Mucosa of rectum (tissue), 2 donors: ENCODE data around the gene NPM3.
"Not testable (repeated sequence)": the region's sequence is repeated elsewhere in the genome, so short reads cannot be mapped to it uniquely, and the experiment has no call there.

Source experiments
- H3K27ac ChIP-seq, 2 donors: one replicate each; pipeline ENCODE4 v1.7.0; 2013; ENCODE audit warnings: inconsistent platforms in 2 of 2, low read depth in 2 of 2, low read length in 2 of 2
- H3K27me3 ChIP-seq, 2 donors: one replicate each; pipeline ENCODE4 v1.7.0; 2013; ENCODE audit warnings: low read length in 2 of 2; ENCODE audit not compliant: control insufficient read depth in 2 of 2, insufficient read depth in 2 of 2
- H3K36me3 ChIP-seq, 2 donors: one replicate each; pipeline ENCODE4 v1.7.0; 2013; ENCODE audit warnings: low read length in 2 of 2; ENCODE audit not compliant: control insufficient read depth in 2 of 2, insufficient read depth in 2 of 2
- H3K4me1 ChIP-seq, 2 donors: one replicate each; pipeline ENCODE4 v1.7.0; 2013; ENCODE audit warnings: low read length in 2 of 2, mild to moderate bottlenecking in 1 of 2; ENCODE audit not compliant: control insufficient read depth in 2 of 2, insufficient read depth in 2 of 2
- H3K4me3 ChIP-seq, 2 donors: one replicate each; pipeline ENCODE4 v1.7.0; 2013; ENCODE audit warnings: low read length in 2 of 2
- H3K9ac ChIP-seq, 2 donors: one replicate each; pipeline ENCODE4 v1.7.0; 2013; ENCODE audit warnings: low read length in 2 of 2, low read depth in 1 of 2, mild to moderate bottlenecking in 1 of 2
- H3K9me3 ChIP-seq, 2 donors: one replicate each; pipeline ENCODE4 v1.7.0; 2013; ENCODE audit warnings: low read length in 2 of 2; ENCODE audit not compliant: control insufficient read depth in 2 of 2
- donor health status: healthy.
- donor health status: Normal muscosa, but diverticular disease.

NPM3 gene

DNA sequence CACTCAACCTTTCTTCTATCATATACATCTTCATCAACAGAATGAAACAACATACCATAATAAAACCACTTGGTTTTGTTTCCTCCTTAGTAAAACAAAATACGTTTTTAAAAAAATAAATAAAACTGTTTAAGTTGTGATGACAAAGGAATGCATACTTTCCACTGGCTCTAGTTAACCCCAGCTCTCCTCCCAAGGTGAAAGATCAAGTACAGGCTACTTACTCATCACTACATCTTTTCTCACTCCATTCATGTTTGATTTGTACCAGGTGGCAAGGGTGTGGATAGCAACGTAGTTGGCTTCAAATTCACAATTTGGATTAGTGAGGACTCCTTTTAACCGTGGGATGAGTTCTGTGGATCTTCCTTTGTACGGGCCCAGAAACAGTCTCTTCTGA, 20.3 kb upstream of the NPM3 start:
- no peaks in the 10 kb centered on the region for H3K4me1 ChIP-seq
- H3K36me3 ChIP-seq, result peaks cover 58 to 79% of the 10 kb centered on the region in 2 donors
- no peak overlapping the region for H3K4me3 ChIP-seq
- H3K9ac ChIP-seq, result no peak overlapping the region
- no peaks in the 10 kb centered on the region for H3K27me3 ChIP-seq
- H3K27ac ChIP-seq, result no peak overlapping the region
- no peaks in the 10 kb centered on the region for H3K9me3 ChIP-seq

DNA sequence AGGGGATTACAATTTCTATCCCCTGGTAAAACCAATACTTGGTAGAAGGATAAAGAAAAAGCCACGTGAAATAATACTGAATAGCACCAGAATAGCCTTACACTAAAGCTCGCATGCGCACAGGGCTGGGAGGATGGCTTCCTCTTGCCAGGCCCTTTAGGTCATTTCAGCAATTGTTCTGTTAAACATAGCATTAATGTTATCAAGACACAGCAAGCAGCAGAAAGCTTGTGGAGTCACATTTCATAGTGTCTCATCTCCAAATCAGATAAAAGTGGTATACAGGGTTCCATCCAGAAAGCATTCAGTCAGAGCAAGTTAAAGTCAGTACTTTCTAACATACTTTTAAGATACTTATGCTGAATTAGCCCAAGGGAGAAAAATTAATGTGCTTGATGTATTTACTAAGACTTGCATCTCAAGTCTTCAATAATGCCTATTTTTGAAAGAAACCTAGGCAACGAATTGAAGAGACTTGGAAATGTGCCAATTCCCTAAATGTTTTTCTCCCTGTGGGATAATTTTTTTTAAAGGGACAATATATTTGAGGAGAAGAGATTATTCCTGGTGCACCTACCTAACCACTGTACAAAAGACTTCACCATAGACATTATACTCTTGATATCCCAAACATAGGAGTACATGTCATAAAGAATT, 14.3 kb upstream of the NPM3 start:
- Histone ChIP-seq H3K4me1 (no peaks in the 10 kb centered on the region), H3K9me3 (no peaks in the 10 kb centered on the region), H3K27ac (no peak overlapping the region), H3K4me3 (no peak overlapping the region), H3K27me3 (no peaks in the 10 kb centered on the region), H3K36me3 (peaks cover 73 to 89% of the 10 kb centered on the region in 2 donors), H3K9ac (no peak overlapping the region)

DNA sequence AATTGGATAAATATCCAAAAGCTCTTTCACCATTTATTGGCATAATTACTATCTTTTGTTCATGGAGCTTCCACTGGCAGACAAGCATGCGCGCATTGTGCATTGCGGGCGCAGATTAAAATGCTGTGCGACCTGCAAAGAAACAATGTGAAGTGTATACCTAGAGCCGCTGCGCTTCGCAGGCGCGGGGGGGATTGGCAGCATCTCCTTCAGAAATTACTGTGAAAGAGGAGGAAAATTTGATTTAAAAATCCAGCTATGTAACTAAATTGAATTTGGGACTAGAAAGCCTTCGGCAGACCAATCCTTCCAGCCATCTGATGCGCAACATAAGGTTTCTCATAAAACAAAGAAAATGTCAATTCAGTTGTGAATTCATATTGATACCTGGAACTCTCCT, 10.3 kb upstream of the NPM3 start:
- Histone ChIP-seq H3K4me3 (no peak overlapping the region), H3K36me3 (peaks cover 68 to 87% of the 10 kb centered on the region in 2 donors), H3K27me3 (no peaks in the 10 kb centered on the region), H3K9ac (no peak overlapping the region), H3K9me3 (no peaks in the 10 kb centered on the region), H3K27ac (no peak overlapping the region), H3K4me1 (no peaks in the 10 kb centered on the region)

DNA sequence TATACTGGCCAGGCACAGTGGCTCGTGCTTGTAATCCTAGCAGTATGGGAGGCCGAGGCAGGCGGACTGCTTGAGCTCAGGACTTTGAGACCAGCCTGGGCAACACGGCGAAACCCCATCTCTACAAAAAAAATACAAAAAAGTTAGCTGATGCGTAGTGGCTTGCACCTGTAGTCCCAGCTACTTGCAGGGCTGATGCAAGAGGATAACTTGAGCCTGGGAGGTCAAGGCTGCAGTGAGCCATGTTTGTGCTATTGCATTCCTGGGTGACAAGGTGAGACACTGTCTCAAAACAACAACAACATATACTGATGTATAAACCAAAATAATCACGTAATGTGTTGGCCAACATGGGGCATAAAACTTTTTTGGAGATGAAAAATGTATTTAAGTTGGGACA, 6.4 kb upstream of the NPM3 start:
- Histone ChIP-seq H3K4me1 (no peaks in the 10 kb centered on the region), H3K27me3 (no peaks in the 10 kb centered on the region), H3K9ac (no peak overlapping the region), H3K4me3 (no peak overlapping the region), H3K9me3 (no peaks in the 10 kb centered on the region), H3K27ac (no peak overlapping the region), H3K36me3 (peaks cover 60 to 77% of the 10 kb centered on the region in 2 donors)

- not testable (repeated sequence) for H3K27ac ChIP-seq, H3K4me1 ChIP-seq, H3K4me3 ChIP-seq, H3K9ac ChIP-seq, H3K9me3 ChIP-seq, H3K27me3 ChIP-seq
- H3K36me3 ChIP-seq, result peaks cover 56 to 75% of the 10 kb centered on the region in 2 donors
Observed at GRCh38 chr10:101789231-101789630, 6.0 kb upstream of the NPM3 start.

GRCh38 chr10:101785801-101786200, 2.6 kb upstream of the NPM3 start:
- Histone ChIP-seq H3K27me3 (no peaks in the 10 kb centered on the region), H3K9ac (no peak overlapping the region), H3K27ac (no peak overlapping the region), H3K9me3 (no peaks in the 10 kb centered on the region), H3K4me3 (no peak overlapping the region), H3K4me1 (peaks cover 13 to 19% of the 10 kb centered on the region in 2 donors), H3K36me3 (peaks cover 33 to 44% of the 10 kb centered on the region in 2 donors)

- Histone ChIP-seq H3K4me3 (no peak overlapping the region), H3K9me3 (no peaks in the 10 kb centered on the region), H3K27me3 (no peaks in the 10 kb centered on the region), H3K4me1 (peaks cover 22 to 27% of the 10 kb centered on the region in 2 donors), H3K9ac (no peak overlapping the region), H3K27ac (no peak overlapping the region), H3K36me3 (peaks cover 21 to 33% of the 10 kb centered on the region in 2 donors)
Observed at GRCh38 chr10:101784558-101784957, 1.3 kb upstream of the NPM3 start.

DNA sequence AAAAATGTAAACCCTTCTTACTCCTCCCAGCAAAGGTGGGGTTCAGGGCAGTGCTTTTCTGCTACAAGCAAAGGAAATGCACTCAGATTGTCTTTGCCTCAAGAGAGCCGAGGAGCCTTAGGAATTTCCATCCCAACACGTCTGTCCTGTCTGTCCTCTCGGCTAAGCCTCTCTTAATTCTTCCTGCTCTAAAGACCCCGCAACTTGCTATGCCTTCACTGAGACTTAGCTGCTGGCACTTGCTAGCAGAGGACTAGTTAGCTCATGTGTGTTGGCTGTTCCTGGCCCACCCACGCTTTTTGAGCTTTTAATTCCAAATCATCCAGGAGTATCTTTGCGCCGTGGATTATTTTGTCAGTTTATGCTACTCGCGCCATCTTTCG, 481 bp upstream of the NPM3 start:
- H3K4me3 ChIP-seq, result peak overlapping the region; percentile 69 to 74
- peaks cover 29 to 35% of the 10 kb centered on the region in 2 donors for H3K4me1 ChIP-seq
- H3K36me3 ChIP-seq, result peaks cover 16 to 29% of the 10 kb centered on the region in 2 donors
- H3K9ac ChIP-seq, result peak overlapping the region; percentile 58 to 71
- peak overlapping the region in 1 of 2 donors; percentile 2 for H3K27ac ChIP-seq
- H3K27me3 ChIP-seq, result no peaks in the 10 kb centered on the region
- no peaks in the 10 kb centered on the region for H3K9me3 ChIP-seq

- Histone ChIP-seq H3K36me3 (peaks cover 11 to 20% of the 10 kb centered on the region in 2 donors), H3K9me3 (no peaks in the 10 kb centered on the region), H3K9ac (peak overlapping the region in 1 of 2 donors; percentile 71), H3K27ac (no peak overlapping the region), H3K4me1 (peaks cover 36 to 48% of the 10 kb centered on the region in 2 donors), H3K27me3 (peaks cover under 1 to 9% of the 10 kb centered on the region in 2 donors), H3K4me3 (peak overlapping the region; percentile 69 to 74)
Observed at GRCh38 chr10:101781984-101782810, 1.0 kb downstream of the NPM3 start.

DNA sequence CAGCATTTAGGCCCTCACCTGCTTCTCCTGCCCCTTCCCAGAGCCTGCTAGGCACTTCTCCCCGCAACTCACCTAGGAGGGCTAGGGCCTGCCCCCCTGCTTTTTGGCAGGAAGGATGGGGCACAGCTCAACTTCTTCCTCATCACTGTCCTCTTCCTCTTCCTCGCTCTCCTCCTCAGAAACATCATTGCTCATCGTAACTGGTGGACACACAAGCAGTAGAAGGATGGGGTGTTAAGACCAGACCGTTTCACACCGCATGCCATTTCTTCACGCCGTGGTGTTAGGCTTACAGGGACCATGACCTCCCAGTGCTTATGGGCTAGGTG, 1.6 kb downstream of the NPM3 start:
- Histone ChIP-seq H3K4me1 (peaks cover 36 to 48% of the 10 kb centered on the region in 2 donors), H3K9me3 (no peaks in the 10 kb centered on the region), H3K27ac (no peak overlapping the region), H3K36me3 (peaks cover 9 to 18% of the 10 kb centered on the region in 2 donors), H3K27me3 (peaks cover 7 to 14% of the 10 kb centered on the region in 2 donors), H3K9ac (no peak overlapping the region), H3K4me3 (no peak overlapping the region)
